Tibial nerve (tissue), 4 donors: ENCODE data around the gene OR52R1. TPM values are rescaled to one million over a fixed set of nuclear protein-coding genes. Genes with fewer than 3 reads are reported as not detected.
"Not testable (repeated sequence)": the region's sequence is repeated elsewhere in the genome, so short reads cannot be mapped to it uniquely, and the experiment has no call there.

Source experiments
- DNase-seq, 2 donors: peaks; one replicate each; pipeline ENCODE4 v3.0.0-alpha.2; 2019; ENCODE audit warnings: low spot score in 2 of 2
- H3K27ac ChIP-seq, 4 donors: fragments of 200-600 bp; sonication (generic) in 3 of 4; one replicate each; pipeline ENCODE4 v1.5.1; 2017 to 2019; ENCODE audit warnings: mild to moderate bottlenecking in 1 of 4
- H3K27me3 ChIP-seq, 2 donors: fragments of 200-600 bp; sonication (generic) in 1 of 2; one replicate each; pipeline versions ENCODE4 v1.5.1 to v1.6.0; 2017 to 2019
- H3K36me3 ChIP-seq, 3 donors: fragments of 200-600 bp; sonication (generic); one replicate each; pipeline ENCODE4 v1.5.1; 2018 to 2019
- H3K4me1 ChIP-seq, 4 donors: fragments of 200-600 bp; sonication (generic) in 3 of 4; one replicate each; pipeline ENCODE4 v1.5.1; 2017 to 2019
- H3K4me3 ChIP-seq, 4 donors: fragments of 200-600 bp; sonication (generic) in 3 of 4; one replicate each; pipeline ENCODE4 v1.5.1; 2017 to 2019; ENCODE audit warnings: mild to moderate bottlenecking in 1 of 4, moderate library complexity in 1 of 4
- H3K9me3 ChIP-seq, 4 donors: fragments of 200-600 bp; sonication (generic) in 3 of 4; one replicate each; pipeline ENCODE4 v1.5.1; 2017 to 2019
- CTCF ChIP-seq, 5 experiments: fragments of 200-600 bp in 3 of 5; fragments of 450-650 bp in 2 of 5; sonication (generic) in 3 of 5; IDR thresholded peaks; one replicate each; pipeline ENCODE4 v1.5.1; 2016 to 2019; ENCODE audit warnings: antibody characterized with exemption in 5 of 5, mild to moderate bottlenecking in 3 of 5, moderate library complexity in 2 of 5
- EP300 ChIP-seq, 2 donors: sonication (generic); formaldehyde crosslinking; IDR thresholded peaks; one replicate each; pipeline ENCODE4 v1.6.1; 2017; ENCODE audit warnings: antibody characterized with exemption in 2 of 2, mild to moderate bottlenecking in 1 of 2
- POLR2A ChIP-seq, 2 donors: fragments of 450-650 bp; IDR thresholded peaks; one replicate each; pipeline ENCODE4 v1.6.1; 2017; ENCODE audit warnings: antibody characterized with exemption in 2 of 2, mild to moderate bottlenecking in 2 of 2, moderate library complexity in 2 of 2
- WGBS, 2 donors: methylation state at CpG; one replicate each; pipeline ENCODE4 v1.1.5; 2018; 5-methylcytosine and 5-hydroxymethylcytosine counted together
- total RNA-seq, 4 donors: library from RNA; depleted of rRNA; stranded (reverse); fragments of >200 nt; gene quantifications; one replicate each; pipeline ENCODE4 v1.1.0, GENCODE V29; 2016

Gene OR52R1
- total RNA-seq, 4 donors from 2014 or later: not detected

GRCh38 chr11:4808476-4808875 lies 4.3 kb upstream of the OR52R1 start:
- WGBS, 2 donors: 100% methylated on average over 1 of the region's 1 CpG
- no peaks in the 10 kb centered on the region for H3K36me3 ChIP-seq
- no peak overlapping the region for H3K27ac ChIP-seq
- no peak overlapping the region for H3K4me3 ChIP-seq
- H3K27me3 ChIP-seq: no peaks in the 10 kb centered on the region
- TF ChIP-seq CTCF (IDR thresholded peaks at IDR 0.05) (no peak), POLR2A (IDR thresholded peaks at IDR 0.05) (no peak), EP300 (IDR thresholded peaks at IDR 0.05) (no peak)
- no peaks in the 10 kb centered on the region for H3K9me3 ChIP-seq
- no peaks in the 10 kb centered on the region for H3K4me1 ChIP-seq
- no peak for DNase-seq

DNA sequence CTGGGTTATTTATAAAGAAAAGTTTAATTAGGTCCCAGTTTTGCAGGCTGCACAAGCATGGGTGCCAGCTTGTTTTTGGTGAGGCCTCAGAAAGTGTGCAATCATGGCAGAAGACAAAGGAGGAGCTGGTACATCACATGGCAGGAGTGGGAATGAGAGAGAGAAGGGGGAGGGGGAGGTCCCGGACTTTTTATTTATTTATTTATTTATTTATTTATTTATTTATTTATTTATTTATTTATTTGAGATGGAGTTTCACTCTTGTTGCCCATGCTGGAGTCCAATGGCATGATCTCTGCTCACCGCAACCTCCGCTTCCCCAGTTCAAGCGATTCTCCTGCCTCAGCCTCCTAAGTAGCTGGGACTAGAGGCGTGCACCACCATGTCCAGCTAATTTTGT lies 2.9 kb downstream of the OR52R1 start:
- not testable (repeated sequence) for H3K4me3 ChIP-seq, DNase-seq, H3K4me1 ChIP-seq, H3K9me3 ChIP-seq, H3K36me3 ChIP-seq, H3K27me3 ChIP-seq, H3K27ac ChIP-seq
- WGBS, 2 donors: 83 to 89% methylated on average over 5 of the region's 5 CpGs

DNA sequence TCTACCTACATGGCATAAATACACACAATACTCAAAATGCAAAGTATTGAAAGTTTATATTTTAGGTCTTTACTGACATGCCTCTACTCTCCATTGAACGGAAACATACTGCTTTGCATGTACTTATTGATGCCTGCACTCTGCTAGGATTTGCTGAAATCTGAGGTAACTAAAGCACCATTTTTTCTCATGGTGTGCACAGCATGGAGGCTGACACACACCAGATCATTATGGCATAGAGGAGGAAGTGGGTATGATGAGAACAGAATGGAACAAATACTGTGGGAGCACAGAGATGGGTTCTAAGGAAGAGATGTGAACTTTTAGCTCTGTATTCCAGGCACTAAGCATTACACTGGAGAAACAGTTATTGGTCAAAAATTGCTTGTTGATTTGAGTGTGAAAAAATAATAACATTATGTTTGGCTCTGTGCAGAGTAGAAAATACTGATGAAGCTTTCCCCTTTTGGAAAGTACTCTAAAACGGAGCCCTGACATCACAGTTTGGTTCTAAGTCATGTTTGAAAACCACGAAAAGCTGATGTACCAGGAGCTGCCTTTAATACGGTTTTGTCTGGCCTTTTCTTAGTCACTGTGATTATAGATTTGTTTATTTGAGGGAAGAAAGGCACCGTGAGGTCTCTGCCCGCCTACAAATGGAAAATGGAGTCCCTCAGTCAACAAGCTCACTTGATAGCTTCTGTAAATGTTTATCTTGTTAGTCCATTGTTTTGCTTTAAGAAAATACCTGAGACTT lies 5.6 kb downstream of the OR52R1 start:
- Histone ChIP-seq H3K4me3 (no peak overlapping the region), H3K9me3 (no peaks in the 10 kb centered on the region), H3K27ac (no peak overlapping the region), H3K27me3 (no peaks in the 10 kb centered on the region), H3K4me1 (no peaks in the 10 kb centered on the region), H3K36me3 (no peaks in the 10 kb centered on the region)
- TF ChIP-seq CTCF (IDR thresholded peaks at IDR 0.05) (no peak), POLR2A (IDR thresholded peaks at IDR 0.05) (no peak), EP300 (IDR thresholded peaks at IDR 0.05) (no peak)
- WGBS, 2 donors: 74 to 75% methylated on average over 6 of the region's 6 CpGs
- DNase-seq: no peak

DNA sequence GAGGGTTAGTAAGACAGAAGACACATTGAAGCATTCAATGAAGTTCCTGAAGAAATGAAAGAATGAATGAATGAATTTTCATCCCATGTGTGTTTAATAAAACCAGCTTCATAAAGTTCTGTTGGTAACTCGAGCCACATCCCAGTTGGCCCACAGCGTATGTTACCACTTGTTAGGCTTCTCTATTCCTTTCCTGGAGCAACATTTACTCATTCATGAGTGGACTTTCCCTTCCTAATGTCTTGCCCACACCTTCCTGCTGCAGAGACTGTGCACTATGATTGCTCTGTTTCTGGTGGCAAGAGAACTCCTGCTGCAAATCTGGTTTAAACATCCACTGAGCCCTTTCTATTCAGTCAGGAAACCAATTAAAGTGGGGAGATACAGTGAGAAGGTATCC lies 7.0 kb downstream of the OR52R1 start:
- Histone ChIP-seq H3K27ac (no peak overlapping the region), H3K36me3 (no peaks in the 10 kb centered on the region), H3K4me3 (no peak overlapping the region), H3K9me3 (no peaks in the 10 kb centered on the region), H3K27me3 (no peaks in the 10 kb centered on the region), H3K4me1 (no peaks in the 10 kb centered on the region)
- no peak for DNase-seq
- TF ChIP-seq CTCF (IDR thresholded peaks at IDR 0.05) (no peak), EP300 (IDR thresholded peaks at IDR 0.05) (no peak), POLR2A (IDR thresholded peaks at IDR 0.05) (no peak)
- WGBS, 2 donors: 22 to 38% methylated on average over 2 of the region's 2 CpGs

- TF ChIP-seq CTCF (IDR thresholded peaks at IDR 0.05) (no peak), POLR2A (IDR thresholded peaks at IDR 0.05) (no peak), EP300 (IDR thresholded peaks at IDR 0.05) (no peak)
- no peak for DNase-seq
- WGBS, 2 donors: 53 to 60% methylated on average over 1 of the region's 1 CpG
These were observed 21.7 kb downstream of the OR52R1 start for GRCh38 chr11:4782454-4782853.

More at GRCh38 chr11:4782454-4782853, 21.7 kb downstream of the OR52R1 start:
- H3K36me3 ChIP-seq: no peaks in the 10 kb centered on the region
- no peaks in the 10 kb centered on the region for H3K27me3 ChIP-seq
- no peaks in the 10 kb centered on the region for H3K9me3 ChIP-seq
- no peak overlapping the region for H3K27ac ChIP-seq
- H3K4me3 ChIP-seq: no peak overlapping the region
- H3K4me1 ChIP-seq: no peaks in the 10 kb centered on the region
